ENCODE results near the gene EPN2.

Gene EPN2

DNA sequence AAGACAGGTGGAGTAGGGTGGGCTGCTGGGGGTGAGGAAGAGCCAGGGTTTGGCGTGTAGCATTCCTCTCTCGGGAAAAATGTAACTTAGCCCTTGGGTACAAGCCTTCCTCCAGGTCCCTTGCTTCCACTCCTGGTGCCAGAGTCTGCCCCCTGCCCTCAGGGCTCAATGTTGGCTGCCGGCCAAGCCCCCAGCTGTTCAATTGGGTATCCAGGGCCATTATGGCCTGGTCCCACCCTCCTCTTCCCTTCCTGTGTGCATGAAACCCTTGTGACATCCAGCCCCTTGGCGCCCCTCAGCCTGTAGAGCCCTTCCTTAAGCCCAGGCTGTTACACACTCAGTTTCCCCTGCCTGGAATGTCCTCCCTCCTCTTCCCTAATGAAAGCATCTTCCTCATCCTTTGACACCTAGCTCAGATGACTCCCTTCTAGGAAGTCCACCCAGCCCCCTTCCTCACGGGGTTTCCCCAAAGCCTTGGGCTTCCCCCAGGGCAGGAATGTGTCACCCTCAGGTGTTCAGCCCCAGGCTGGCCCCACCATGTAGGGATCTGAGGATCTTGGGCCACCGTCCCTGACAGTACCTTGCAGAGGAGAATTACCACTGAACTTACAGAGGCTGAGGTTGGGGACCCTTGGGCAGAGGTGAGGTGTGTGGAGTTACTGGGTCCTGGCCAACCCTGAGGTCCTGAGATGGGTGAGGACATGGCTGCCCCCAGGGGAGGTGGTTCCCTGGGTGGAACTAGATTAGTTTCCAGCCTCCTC is 95.4 kb downstream of the EPN2 start:
- DNase-seq, result peak; percentile 65

DNA sequence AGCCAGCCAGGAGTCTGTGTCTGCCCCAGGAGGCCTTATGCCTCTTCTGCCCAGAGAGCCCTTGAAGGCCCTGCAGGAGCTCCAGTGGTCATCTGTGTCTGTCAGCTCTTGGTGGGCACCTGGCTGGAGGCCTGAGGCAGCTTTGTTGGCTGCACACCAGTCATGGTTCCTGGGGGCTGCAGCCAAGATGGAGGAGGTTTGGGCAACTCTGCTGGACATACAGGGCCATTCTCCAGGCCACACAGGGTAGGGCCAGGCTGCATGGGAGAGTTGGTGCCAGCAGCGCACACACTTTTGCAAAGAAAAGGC is 95.9 kb downstream of the EPN2 start:
- DNase-seq, result no peak

DNA sequence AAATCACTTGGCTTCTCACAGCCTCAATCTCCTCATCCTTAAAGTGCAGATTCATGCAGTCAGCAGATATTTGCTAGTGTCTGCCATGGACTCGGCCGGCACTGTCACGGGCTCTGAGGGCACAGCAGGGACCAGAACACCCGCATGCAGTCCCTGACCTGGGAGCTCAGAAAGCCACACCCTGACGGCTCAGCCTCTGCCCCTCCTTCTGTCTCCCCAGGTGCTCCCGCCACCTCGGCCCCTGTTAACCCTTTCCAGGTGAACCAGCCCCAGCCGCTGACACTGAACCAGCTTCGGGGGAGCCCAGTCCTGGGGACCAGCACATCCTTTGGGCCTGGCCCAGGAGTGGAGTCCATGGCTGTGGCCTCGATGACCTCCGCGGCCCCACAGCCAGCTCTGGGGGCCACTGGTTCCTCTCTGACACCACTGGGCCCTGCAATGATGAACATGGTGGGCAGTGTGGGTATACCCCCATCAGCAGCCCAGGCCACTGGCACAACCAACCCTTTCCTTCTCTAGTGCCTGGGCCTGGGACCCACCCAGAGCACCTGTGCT is 96.6 kb downstream of the EPN2 start:
- DNase-seq, result no peak

DNA sequence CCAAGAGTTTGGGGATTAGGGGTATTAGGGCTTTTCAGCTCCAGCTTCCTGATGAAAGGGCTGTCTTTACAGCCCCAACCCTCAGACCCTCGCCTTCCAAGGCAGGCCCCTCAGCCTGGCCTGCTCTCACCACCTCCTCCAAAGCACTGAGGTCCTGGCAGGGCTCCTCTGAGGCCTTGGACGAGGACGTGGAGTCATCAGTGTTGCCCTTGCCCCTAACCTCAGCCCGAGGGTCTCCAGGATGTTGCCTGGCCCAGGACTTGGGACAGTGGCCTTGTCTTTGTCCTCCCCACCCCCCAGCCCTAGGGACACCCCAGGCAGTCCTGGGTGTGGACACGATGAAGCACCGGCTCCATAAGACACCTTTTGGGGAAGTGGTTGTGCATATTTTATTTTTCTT is 97.2 kb downstream of the EPN2 start:
- no peak for DNase-seq

DNA sequence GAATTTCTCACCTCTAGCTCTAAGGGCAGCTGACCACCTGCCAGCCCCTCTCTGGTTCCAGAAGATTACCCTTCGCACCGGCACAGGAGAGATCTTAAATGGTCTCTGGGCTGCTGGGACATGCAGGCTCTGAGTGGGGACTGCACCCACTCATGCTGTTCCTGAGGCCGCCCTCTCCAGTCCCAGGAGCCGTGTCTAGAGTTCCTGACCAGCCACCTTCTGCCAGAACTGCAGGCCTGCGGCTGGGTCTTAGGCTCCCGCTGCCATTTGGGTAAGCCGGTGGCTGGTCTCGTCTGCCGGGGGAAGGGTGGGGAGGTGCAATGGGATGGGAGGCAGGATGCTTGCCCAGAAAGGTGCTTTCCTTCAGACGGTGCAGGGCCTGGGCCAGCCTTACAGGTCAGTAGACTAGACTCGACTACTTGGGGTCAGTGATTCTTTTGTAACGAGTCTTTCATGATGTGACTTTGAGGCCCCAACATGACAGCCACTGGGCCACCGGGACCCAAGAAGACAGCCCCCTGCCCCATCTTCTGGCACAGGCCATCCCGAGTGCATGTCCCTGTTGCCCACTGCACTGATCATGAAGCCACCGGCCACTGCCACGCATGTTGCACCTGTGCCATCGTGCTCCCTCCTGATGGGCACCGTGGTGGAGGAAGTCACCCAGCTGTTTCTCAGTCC is 98.9 kb downstream of the EPN2 start:
- DNase-seq, result no peak

DNA sequence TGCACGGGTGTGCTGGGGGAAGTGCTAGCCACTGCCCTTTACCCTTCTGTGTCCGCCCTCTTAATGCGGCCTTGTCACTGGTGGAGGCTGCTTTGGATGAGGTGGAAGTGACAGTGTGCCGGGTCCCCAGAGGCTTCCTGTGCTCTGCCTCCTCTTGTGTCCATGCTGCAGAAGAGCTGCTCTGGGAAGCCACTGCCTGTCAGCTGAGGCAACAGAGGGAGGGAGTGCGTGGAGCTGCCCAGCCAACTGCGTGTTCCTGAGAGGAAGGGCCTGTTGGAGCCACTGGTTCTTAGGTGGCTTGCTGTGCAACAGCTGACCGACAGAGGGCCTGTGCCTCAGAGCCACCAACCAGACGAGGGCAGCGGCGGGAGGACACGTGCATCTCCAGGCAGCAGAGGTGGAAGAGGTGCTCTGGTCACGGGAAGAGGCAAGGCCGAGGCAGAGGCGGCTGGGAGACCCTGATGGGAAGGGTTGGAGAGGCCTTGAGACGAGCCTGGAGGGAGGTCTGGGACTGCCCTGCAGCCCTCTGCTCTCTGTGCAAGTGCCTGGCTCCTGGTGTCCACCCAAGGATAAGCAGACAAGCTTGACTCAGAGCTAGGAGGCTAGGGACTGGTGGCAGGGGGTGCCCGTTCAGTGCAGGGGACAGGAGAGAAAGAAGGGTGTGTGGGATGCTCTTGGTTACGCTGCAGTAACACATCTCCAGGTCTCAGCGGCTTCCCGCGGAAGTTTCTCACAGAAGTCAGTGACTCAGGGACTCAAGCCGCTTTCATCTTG is 100.0 kb downstream of the EPN2 start:
- DNase-seq, result no peak

DNA sequence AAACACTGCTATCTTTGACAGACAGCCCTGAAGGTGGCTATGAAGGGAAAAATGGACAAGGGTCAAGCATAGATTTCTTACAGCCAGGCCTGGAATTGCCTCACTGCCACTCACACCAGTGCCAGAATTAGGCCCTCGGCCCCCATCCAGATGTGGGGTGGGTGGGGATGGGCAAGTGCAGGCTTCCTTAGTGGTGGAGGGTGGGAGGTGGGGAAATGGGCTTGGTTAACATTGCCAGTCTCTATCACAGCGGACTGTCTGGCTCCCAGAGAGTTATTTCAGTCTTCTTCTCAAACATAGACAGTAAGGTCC is 100.5 kb downstream of the EPN2 start:
- DNase-seq, result no peak

DNA sequence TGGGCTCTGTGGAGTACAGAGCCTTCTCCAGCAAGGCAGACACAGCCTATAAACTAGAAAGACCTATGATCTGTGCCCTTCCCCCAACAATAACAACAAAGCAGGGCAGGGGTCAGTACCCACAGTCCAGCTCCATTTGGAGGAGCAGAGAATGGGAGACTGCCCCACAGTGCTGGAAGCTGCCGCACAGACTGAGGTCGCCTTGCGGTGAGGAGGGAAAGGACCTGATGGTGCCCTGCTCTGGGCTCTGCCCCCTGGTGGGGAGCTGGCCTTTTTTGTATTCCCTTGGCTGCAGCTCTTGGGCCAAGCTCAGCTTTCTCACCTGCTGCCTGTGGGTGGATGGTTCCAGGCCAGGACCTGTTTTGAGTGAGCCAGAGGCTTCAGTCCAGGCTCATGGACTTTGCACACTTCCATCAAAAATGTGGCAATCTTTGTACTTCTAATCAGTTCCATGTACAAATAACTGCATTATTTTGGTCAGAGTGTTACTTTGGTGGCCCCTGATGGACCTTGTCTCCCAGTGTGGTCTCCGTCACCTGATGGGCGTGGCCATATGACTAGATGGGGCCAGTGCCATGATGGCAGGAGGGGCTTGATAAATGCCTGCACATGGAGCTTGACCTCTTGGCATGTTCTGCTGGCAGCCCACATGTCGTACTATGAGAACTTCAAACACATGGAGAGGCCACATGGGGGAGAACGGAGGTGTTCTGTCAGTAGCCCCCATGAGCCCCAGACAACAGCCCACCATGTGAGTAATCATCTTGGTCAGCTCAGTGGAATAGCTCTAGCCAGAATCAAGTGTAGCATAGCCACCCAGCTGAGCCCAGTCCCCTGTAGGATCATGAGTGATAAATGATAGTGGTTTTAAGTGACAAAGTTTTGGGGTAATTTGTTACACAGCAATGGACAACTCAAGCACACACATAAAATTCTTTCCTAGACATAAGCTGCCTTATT is 101.1 kb downstream of the EPN2 start:
- DNase-seq, result peak; percentile 21

DNA sequence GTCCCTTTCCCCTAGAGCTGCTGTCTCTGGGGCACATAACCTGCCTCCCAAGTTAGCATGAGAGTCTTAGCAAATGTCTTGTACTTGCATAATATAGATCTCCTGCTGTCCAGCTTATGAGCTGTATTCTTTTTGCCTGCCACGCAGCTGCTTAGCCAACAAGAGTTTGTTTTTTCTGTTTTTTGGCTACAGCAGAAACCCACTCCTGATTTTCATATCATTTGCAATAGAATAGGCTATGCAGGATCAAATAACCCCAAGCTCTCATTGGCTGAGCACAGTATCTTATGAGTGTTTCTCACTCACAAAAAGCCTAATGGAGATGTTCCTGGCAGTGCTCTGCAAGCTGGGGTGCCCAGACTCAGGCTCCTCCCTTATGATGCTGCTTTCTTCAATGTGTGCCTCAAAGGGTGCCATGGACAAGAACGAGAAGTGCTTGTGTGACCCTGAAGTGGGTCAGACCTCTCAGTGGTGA is 102.2 kb downstream of the EPN2 start:
- no peak for DNase-seq

DNA sequence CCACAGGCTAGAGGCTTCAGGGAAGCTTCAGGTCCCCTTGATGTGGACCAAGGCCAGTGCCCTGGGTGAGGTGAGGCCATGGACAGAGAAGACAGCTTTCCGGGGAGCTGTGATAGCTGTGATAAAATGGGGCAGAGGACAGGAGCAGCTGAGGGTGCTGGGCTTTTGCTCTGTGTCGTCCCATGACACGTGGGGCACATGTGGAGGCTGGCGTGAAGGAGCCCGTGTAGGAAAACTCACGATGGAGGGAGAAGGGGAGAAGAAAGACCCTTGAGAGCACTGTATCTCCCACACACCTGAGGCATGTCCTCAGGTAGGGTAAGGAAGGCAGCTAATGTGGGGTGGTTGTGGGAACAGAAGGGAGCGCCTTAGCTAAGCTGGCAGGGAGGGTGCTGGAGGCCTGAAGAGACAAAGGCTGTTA is 104.1 kb downstream of the EPN2 start:
- no peak for DNase-seq

DNA sequence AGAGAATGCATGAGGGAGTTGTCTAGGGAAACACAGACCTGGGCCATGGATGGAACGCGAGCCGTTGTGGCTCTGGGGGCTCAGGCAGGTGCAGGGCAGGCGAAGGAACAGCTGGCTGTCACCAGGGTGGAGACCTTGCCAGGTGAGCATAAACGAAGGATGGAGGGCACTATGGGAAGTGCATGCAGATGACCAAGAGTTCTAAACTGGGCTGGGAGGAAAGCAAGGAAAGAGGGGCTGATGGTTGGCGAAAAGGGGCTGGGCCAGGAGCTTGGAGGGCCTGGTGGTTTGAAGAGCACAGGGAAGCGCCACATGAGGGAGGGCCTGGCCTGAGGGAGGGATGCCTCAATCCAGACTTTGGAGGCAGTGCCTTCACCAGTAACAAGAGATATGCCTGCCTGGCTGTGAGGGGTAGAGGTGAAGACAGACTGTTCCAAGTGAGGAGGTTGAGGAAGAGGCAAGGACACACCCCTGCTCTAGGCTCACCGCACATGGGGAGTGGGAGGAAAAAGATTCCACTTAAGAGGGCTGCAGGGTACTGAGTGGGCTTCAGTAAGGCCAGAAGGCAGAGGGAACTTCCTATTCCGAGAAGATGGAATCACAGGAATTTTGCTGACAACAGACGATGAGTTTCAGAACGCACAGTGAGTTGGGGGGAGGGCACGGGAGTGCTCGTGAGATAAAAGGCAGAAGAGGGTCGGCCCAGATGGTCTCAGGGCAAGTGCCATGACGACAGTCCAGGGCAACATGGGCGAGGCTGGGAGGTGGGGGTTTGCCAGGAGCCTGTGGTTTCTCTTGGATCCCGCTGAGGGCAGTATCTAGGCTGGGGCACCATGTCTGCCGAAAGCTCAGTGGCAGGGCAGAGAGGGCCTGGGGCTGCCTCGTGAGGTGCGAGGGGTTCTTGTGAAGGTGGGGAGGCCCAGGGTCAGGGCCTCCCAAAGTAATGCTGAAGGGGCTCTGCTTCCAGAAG is 104.8 kb downstream of the EPN2 start:
- peak; percentile 4 for DNase-seq

DNA sequence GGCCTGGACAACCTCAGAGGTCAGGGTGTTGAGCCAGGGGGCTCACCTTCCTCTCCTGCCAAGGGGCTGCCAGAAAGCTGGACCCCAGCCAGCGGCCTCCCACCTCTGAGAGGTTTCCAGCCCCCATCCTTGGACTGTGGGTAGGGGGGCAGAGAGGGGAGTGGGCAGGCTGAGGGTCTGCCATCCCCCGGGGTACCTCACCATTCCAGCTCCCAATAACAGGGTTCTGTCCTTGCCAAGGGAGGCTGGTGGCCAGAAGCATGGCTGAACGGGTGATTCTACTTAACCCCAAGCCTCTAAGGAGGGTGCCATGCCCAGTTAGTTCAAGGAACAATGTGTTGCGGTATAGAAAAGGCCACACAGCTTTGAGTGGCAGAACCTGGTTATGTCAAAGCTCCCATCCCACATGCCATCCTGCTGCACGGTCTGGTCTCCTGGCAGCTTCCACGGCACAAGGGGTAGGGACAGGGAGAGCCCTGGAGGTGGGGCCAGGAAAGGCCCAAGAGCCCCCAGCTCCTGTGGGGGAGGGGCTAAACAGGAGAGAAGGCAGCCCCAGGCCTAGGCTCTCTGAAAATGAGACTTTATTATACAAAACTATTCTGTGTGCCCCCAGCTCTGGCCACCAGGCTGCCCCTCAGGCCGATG is 105.6 kb downstream of the EPN2 start:
- DNase-seq, result no peak

DNA sequence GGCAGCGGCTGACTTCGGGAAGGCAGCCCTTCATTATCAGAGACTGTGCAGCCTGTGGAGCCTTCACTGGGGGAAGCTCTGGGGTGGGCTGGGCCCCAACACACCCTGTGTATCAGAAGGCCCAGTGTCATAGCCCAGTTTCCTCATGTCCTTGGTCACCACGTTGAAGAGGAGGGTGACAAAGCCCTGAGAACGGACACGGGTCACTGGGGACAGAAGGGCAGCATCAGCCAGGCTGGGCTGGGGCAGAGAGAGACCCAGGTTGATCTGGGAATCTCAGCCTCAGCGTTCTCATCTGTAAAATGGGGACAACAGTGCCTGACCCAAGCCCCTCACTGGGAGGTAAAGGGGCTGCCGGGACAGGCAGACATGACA is 106.1 kb downstream of the EPN2 start:
- no peak for DNase-seq

DNA sequence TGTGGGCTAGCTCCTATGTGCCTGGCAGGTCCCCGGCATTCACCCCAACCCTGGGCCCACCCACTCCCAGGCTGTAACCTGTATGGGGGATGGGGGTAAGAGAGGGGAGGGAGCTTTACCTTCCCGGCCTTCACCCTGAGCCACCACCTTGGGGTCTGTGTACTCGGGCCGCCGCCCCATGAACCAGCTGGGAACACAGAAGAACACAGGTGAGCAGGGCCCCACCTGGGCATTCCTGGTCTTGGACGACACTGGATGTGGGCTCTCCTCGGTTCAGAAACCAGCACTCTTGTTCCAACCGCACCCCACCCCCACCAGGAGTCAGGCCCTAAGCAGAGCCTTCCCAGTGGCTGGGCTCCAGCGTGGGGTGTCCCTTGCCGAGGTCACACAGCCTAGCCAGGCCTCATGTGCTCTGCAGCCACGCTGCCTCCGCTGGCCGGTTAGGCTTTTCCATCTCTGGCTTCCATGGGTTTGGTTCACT is 106.5 kb downstream of the EPN2 start:
- DNase-seq, result no peak

DNA sequence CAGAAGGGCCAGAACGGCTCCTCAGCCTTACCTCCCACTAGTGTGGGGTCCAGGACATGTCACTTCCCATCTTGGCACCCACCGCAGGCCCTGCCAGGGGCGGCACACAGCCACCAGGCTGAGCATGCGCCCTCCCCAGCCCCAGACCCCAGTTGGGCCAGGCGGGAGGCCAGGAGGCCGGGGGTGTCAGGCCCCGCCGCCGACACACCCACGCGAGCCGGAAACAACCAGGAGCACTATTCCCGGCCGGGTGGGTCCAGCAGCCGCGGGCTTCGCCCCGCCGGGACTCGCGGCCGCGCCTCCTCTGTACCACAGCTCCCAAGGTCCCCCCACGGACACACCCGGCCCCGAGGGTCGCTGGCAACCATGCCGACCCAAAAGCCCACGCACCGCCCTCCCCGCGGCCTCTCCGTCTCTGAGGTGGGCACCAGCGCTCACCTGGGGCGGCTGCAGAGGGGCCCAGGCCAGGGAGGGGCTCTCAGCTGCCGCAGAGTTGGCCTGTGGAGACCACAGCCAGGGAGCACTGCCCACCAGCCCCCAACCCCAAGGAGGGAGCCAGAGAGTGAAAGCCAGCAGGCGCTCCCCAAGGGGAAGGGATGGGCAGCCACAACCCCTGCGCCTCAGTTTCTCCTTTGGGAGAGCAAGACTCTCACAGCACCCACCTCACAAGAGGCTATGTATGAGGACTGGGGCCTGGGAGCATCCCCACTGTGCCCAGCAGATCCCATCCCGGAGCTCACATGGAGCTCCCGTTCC is 107.3 kb downstream of the EPN2 start:
- no peak for DNase-seq

DNA sequence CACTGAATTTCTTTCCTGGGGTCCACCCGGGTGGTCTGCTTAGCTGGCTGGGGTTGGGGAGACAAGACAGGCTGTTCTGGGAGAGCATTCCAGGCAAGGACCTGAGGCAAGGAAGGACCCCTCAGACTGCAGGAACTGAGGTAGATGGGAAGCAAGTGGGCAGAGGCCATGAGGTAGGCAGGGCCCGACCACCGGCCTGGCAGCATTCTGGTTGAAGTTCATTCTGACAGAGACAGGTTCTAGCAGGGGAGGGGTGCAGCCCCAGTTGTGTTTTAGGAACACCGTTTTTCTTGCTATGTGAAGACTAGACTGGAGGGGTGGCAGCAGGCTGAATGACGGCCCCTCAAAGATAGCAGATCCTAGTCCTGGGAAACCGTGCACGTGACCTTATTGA is 107.9 kb downstream of the EPN2 start:
- DNase-seq, result no peak

DNA sequence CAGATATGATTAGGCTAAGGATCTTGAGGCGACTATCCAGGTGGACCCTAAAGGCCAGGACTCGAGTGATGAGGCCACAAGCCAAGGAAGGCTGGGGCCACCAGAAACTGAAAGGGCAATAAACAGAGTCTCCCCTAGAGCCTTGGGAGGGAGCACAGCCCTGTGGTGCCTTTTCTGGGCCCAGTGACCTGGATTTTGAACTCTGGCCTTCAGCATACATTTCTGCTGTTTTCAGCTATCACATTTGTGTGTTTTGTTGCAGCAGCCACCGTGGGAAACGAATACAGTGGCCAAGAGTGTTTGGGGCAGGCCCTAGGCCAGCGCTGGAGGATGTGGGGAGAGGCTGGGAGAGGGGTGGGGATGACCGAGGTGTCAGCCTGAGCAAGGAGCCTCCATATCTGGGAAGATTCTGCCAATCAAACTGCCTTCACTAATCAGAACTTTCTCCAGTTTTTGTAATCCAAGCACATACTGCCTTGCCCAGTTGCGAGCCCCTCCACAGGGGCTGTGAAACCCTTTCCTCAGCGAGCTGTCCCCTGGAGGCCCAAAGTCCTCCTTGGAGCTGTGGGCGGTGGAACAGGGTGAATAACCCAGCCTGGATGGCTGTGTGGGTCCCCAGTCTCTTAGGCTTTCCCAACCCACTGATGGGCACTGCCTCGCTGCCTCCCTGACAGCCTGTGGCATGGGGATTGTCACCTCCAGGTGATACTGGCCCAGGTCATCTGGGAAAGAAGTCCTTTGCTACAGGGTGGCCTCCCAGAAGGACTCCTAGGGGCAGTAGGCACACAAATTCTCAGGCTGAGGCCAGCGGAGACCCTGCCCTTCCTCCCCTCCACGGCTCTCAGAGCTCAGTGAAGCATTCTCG is 108.6 kb downstream of the EPN2 start:
- no peak for DNase-seq

DNA sequence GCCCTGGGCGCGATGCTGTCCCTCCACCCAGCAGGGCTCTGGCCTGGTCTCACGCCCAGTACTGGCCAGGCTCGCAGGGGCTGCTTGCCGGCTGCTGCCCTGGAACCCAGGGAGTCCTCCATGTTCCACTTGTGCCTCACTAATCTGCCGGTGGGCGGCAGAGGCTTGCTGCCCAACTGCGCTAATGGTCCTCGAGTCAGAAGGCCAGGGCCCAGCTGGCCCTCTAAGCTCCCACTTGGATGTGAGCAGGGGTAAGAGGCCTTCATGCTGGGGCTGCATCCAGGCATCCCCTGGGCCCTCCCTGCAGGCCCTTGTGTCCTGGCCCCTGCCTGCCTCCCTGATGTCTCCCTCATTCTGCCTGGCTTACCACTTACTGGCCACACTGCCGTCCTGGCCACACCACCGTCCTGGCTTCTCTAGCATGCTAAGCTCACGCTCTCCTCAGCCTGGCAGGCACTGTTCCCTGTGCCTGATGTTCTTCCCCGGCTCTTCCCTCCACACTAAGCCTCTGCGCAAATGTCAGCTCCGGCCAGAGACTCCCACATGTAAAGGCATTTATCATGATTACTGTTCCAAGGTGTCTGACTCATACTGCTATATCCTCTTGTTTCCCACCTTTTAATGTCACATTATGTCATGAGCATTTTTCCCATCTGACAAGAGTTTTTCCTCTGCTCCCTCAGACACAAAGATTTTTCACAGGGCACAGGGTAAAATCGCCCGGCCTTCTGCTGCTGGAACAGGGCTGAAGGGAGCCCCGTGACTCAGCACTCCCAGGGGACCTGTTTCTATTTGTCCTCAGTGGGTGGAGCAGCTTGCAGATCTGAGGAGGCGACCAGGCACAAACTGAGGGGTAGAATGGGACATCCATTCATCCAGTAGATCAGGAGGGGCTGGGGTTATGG is 109.4 kb downstream of the EPN2 start:
- peak; percentile 70 for DNase-seq
